Endothelial cell of umbilical vein (primary cell): Measurements from ENCODE around the gene CAPN2. TPM values are rescaled to one million over a fixed set of nuclear protein-coding genes. Genes with fewer than 3 reads are reported as not detected.
A peak's percentile ranks its signal among the peaks of the same experiment; 100 is the strongest.

ENCODE experiments used
- BruUV-seq: library from RNA; stranded (reverse); fragments of 400-500 nt; replicated peaks from 2 replicates; lab custom pipeline; 2021; lab: Mats Ljungman, UMichigan
- CTCF ChIA-PET: fragments of 300-600, 350-600 bp; sonication (Branson Sonifier 250); formaldehyde crosslinking; loops from one replicate; lab custom pipeline; 2021; ENCODE audit warnings: antibody characterized with exemption, inconsistent platforms; lab: Charles Lee
- POLR2A ChIA-PET: fragments of 300-600, 350-600 bp; sonication (Branson Sonifier 250); formaldehyde crosslinking; loops from one replicate; lab custom pipeline; 2021; ENCODE audit warnings: antibody characterized with exemption, inconsistent platforms; lab: Charles Lee
- DNase-seq: peaks from one replicate; pipeline ENCODE4 v3.0.0-alpha.2; 2011; ENCODE audit warnings: low read depth, low spot score
- FAIRE-seq: peaks from 2 replicates; lab custom pipeline; 2011; peaks lifted over from hg19 to GRCh38; lab: Jason Lieb, UNC
- H2AFZ ChIP-seq: 2 replicates; pipeline ENCODE4 v1.6.0; 2012; ENCODE audit warnings: low read depth, low read length, control low read depth, inconsistent platforms
- H3K27ac ChIP-seq: 2 replicates; pipeline ENCODE4 v1.5.1; 2011; ENCODE audit warnings: low read depth, mild to moderate bottlenecking, control low read depth, low read length, moderate library complexity; ENCODE audit not compliant: insufficient read depth
- H3K27me3 ChIP-seq, 2 experiments: 2 replicates each; pipeline versions ENCODE4 v1.6.0 to v1.6.1; 2011; ENCODE audit warnings: low read length in 2 of 2, mixed read lengths in 1 of 2; ENCODE audit not compliant: control insufficient read depth in 2 of 2, insufficient read depth in 2 of 2
- H3K36me3 ChIP-seq, 2 experiments: 2 replicates in 1 of 2; 3 replicates in 1 of 2; pipeline ENCODE4 v1.5.1; 2011; ENCODE audit warnings: low read length in 2 of 2, mild to moderate bottlenecking in 1 of 2, moderate library complexity in 1 of 2; ENCODE audit not compliant: control insufficient read depth in 2 of 2, insufficient read depth in 2 of 2; ENCODE audit errors: extremely low read depth in 1 of 2
- H3K4me1 ChIP-seq: 3 replicates; pipeline ENCODE4 v1.5.1; 2011; ENCODE audit warnings: mild to moderate bottlenecking, low read length; ENCODE audit not compliant: control insufficient read depth, insufficient read depth; ENCODE audit errors: extremely low read depth
- H3K4me2 ChIP-seq: 2 replicates; pipeline ENCODE4 v1.6.1; 2011; ENCODE audit warnings: low read length, control low read depth, mixed read lengths; ENCODE audit not compliant: insufficient read depth
- H3K4me3 ChIP-seq, 3 experiments: fragments of 200-600 bp in 1 of 3; sonication (generic), shearing (Covaris generic) in 1 of 3; replicated peaks in 1 of 3; 2 replicates each; pipeline ENCODE4 v1.5.1; 2011 to 2016; ENCODE audit warnings: control low read depth in 3 of 3, low read length in 3 of 3, mild to moderate bottlenecking in 2 of 3, inconsistent platforms in 1 of 3, low read depth in 1 of 3, moderate library complexity in 1 of 3; ENCODE audit not compliant: insufficient read depth in 1 of 3
- H3K79me2 ChIP-seq: 2 replicates; pipeline ENCODE4 v1.6.0; 2012; ENCODE audit warnings: low read length, inconsistent platforms; ENCODE audit not compliant: control insufficient read depth, insufficient read depth
- H3K9ac ChIP-seq: replicated peaks from 2 replicates; pipeline ENCODE3; 2011; ENCODE audit warnings: low read length, control low read depth; ENCODE audit not compliant: insufficient read depth; ENCODE audit errors: extremely low read depth
- H3K9me1 ChIP-seq: replicated peaks from 3 replicates; pipeline ENCODE4 v1.6.0; 2011; ENCODE audit warnings: mild to moderate bottlenecking, low read length; ENCODE audit not compliant: control insufficient read depth, insufficient read depth; ENCODE audit errors: extremely low read depth
- H3K9me3 ChIP-seq: replicated peaks from 2 replicates; pipeline ENCODE4 v1.5.1; 2012; ENCODE audit warnings: low read length, inconsistent platforms; ENCODE audit not compliant: control insufficient read depth, insufficient read depth
- H4K20me1 ChIP-seq: replicated peaks from 2 replicates; pipeline ENCODE3; 2011; ENCODE audit warnings: mild to moderate bottlenecking, low read length; ENCODE audit not compliant: control insufficient read depth, insufficient read depth; ENCODE audit errors: extremely low read depth
- FOS ChIP-seq: IDR thresholded peaks from 2 replicates; pipeline ENCODE4 v1.6.1; 2011; ENCODE audit warnings: mild to moderate bottlenecking, low read length, moderate library complexity, borderline replicate concordance; ENCODE audit not compliant: insufficient read depth
- GATA2 ChIP-seq: IDR thresholded peaks from 2 replicates; pipeline ENCODE4 v1.7.0; 2011; ENCODE audit warnings: low read depth, mild to moderate bottlenecking, moderate library complexity, mixed read lengths, low read length; ENCODE audit not compliant: insufficient read length, insufficient read depth
- JUN ChIP-seq: IDR thresholded peaks from 2 replicates; pipeline ENCODE4 v1.6.1; 2011; ENCODE audit warnings: borderline replicate concordance, low read depth; ENCODE audit not compliant: insufficient read length, insufficient read depth
- MYC ChIP-seq: IDR thresholded peaks from one replicate; pipeline ENCODE4 v1.6.1; 2011; ENCODE audit warnings: mild to moderate bottlenecking, low read depth, low read length
- POLR2AphosphoS5 ChIP-seq: IDR thresholded peaks from 2 replicates; pipeline ENCODE4 v1.6.1; 2012; ENCODE audit warnings: low read depth, mild to moderate bottlenecking, control low read depth, low read length, moderate library complexity; ENCODE audit not compliant: insufficient read depth
- dilution Hi-C: fragments of 300-500 bp; cut with MboI; formaldehyde crosslinking; loops from one replicate; pipeline ENCODE4 v1.15.0; 2019; ENCODE audit warnings: low sequenced_read_pairs; ENCODE audit not compliant: extremely low pct_ligation_motif_present
- intact Hi-C: fragments of 100-400 bp; cut with micrococcal nuclease; formaldehyde crosslinking; loops from one replicate; pipeline ENCODE4 v1.10.0; 2022
- polyA plus RNA-seq, 4 experiments: library from polyadenylated mRNA; depleted of rRNA in 3 of 4; stranded (reverse) in 3 of 4; unstranded in 1 of 4; fragments of >200 nt; gene quantifications; 2 replicates each; pipeline versions ENCODE4 v1.2.1 to v1.2.3, GENCODE V29; 2011 to 2012; ENCODE audit warnings: missing spikeins in 1 of 4
- total RNA-seq: library from RNA; stranded (reverse); gene quantifications from 2 replicates; pipeline ENCODE4 v1.2.3, GENCODE V29; 2021

CAPN2 gene
- total and polyA plus RNA-seq, 2 donors (not counting 3 experiments of a cell fraction or from before 2014, with no cell fraction given) = 110 to 420 TPM

DNA sequence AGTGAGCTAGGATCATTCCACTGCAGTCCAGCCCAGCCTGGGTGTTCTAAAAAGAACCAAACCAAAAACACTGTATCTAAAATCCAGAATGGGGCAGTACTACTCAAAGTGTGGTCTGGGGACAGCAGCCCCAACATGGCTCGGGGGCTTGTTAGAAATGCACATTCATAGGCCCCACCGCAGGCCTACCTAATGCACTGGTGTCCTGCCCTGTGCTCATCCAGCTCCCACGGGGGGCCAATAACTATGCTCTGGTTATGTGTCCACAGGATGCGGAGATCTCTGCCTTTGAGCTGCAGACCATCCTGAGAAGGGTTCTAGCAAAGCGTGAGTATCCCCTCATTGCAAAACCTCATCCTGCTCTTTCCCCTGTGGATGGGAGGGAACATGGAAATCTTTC, 51.5 kb downstream of the CAPN2 start:
- Histone ChIP-seq H3K9me3 (no peaks in the 10 kb centered on the region), H3K4me2 (no peak overlapping the region), H3K9me1 (no peaks in the 10 kb centered on the region), H3K79me2 (peaks cover 2% of the 10 kb centered on the region), H3K27ac (no peak overlapping the region), H3K4me3 (no peak overlapping the region), H3K4me1 (no peaks in the 10 kb centered on the region), H4K20me1 (no peaks in the 10 kb centered on the region), H3K27me3 (no peaks in the 10 kb centered on the region), H3K9ac (no peak overlapping the region), H3K36me3 (peaks cover 13 to 22% of the 10 kb centered on the region in 2 experiments), H2AFZ (no peak overlapping the region)
- no TSS peak for BruUV-seq
- DNase-seq (no peak), FAIRE-seq (no peak)
- ChIA-PET CTCF (interaction anchor here (0.6 to 1.9 kb wide), 2 partner anchors 15 to 437 kb away, joined by 3 to 4 read pairs; no protein-coding TSS in a partner anchor), POLR2A (no interaction called here)
- dilution Hi-C loops (no loop called here), intact Hi-C loops (no loop called here)
- TF ChIP-seq MYC (no peak), GATA2 (no peak), POLR2AphosphoS5 (peak; percentile 39), JUN (no peak), FOS (no peak)

DNA sequence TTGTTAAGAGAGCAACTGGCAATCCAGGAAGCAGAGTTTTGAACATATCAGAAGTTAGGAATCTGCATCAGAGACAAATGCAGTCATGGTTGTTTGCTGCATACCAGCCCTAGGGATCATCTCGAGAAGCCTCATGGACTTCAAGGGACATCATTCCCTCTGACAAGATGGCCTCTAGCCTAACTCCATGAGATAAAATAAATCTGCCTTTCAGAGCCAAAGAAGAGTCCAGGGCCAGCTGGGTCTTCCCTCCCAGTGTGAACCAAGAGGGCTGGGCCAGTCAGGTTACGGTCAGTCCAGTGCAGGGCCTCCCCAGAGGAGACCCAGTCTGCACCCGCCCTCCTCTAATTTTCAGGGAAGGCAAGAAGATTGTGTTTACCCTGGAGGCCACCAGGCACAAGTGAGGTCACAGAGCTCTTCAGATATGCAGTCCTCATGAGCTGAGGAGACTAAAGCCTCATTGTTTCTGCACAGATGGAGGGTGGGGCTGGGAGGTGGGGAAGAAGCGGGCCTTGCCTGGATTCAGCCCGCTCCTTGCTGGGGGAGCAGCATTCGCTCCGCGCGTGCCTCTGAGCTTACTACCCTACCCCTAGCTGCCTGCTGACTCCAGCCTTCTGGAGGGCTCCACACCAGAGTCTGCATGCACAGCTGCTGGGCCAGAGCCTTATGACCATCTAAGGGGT, 52.8 kb downstream of the CAPN2 start:
- H2AFZ ChIP-seq = no peak overlapping the region
- peaks cover 8% of the 10 kb centered on the region for H3K4me1 ChIP-seq
- H4K20me1 ChIP-seq = no peaks in the 10 kb centered on the region
- no peak overlapping the region for H3K4me2 ChIP-seq
- H3K4me3 ChIP-seq = no peak overlapping the region
- peaks cover 13 to 22% of the 10 kb centered on the region in 2 experiments for H3K36me3 ChIP-seq
- TF ChIP-seq MYC = no peak
- intact Hi-C loops (no loop called here), dilution Hi-C loops (no loop called here)
- CTCF ChIA-PET = interaction anchor here (1.4 to 2.0 kb wide), 3 partner anchors 8 to 16 kb away, joined by 4 to 8 read pairs (median 5); no protein-coding TSS in a partner anchor
- no peaks in the 10 kb centered on the region for H3K9me3 ChIP-seq
- H3K79me2 ChIP-seq = no peaks in the 10 kb centered on the region
- no peak overlapping the region for H3K27ac ChIP-seq
- no peak overlapping the region for H3K9ac ChIP-seq
- no TSS peak for BruUV-seq
- no peaks in the 10 kb centered on the region for H3K9me1 ChIP-seq
- POLR2A ChIA-PET = no interaction called here
- FAIRE-seq = no peak
- H3K27me3 ChIP-seq = no peaks in the 10 kb centered on the region
- no peak for DNase-seq
